K562 (cell line): ENCODE results near the gene VPREB3. TPM values are rescaled to one million over a fixed set of nuclear protein-coding genes. Genes with fewer than 3 reads are reported as not detected.

Experiments
- ARID4B ChIP-seq: sonication (generic); formaldehyde crosslinking; IDR thresholded peaks from 2 replicates; pipeline ENCODE4 v1.8.0; 2022; ENCODE audit warnings: mild to moderate bottlenecking, missing genetic modification reagents
- BRD4 ChIP-seq: fragments of 200-600 bp; sonication (generic); IDR thresholded peaks from 2 replicates; pipeline ENCODE4 v1.6.1; 2017; ENCODE audit warnings: inconsistent platforms
- CBFA2T3 ChIP-seq: fragments of 450-650 bp; IDR thresholded peaks from 2 replicates; pipeline ENCODE4 v1.6.1; 2017
- DACH1 ChIP-seq: fragments of 450-650 bp; IDR thresholded peaks from 2 replicates; pipeline ENCODE4 v1.6.1; 2018; ENCODE audit not compliant: partially characterized antibody
- FOXA1 ChIP-seq: fragments of 450-650 bp; IDR thresholded peaks from 2 replicates; pipeline ENCODE4 v1.6.1; 2016; ENCODE audit warnings: mild to moderate bottlenecking, borderline replicate concordance
- MAFF ChIP-seq: IDR thresholded peaks from 2 replicates; pipeline ENCODE4 v1.6.1; 2012; ENCODE audit warnings: low read length, improper control_type of control experiment
- MAZ ChIP-seq, 2 experiments: fragments of 450-650 bp in 1 of 2; sonication (generic) in 1 of 2; formaldehyde crosslinking; IDR thresholded peaks in 1 of 2; conservative IDR thresholded peaks in 1 of 2; 2 replicates each; pipeline versions ENCODE4 v1.4.0 to v1.5.0; 2020; ENCODE audit warnings: mild to moderate bottlenecking in 1 of 2, missing genetic modification reagents in 1 of 2
- POLR2H ChIP-seq: IDR thresholded peaks from 2 replicates; pipeline ENCODE4 v1.6.1; 2016; ENCODE audit warnings: missing genetic modification characterization, low read depth, mild to moderate bottlenecking, control low read depth, missing compliant biosample characterization, moderate library complexity
- RBM15 ChIP-seq: fragments of 200-400 bp; formaldehyde crosslinking; IDR thresholded peaks from 2 replicates; pipeline ENCODE4 v1.6.1; 2018; ENCODE audit warnings: mild to moderate bottlenecking, low read length, moderate library complexity; ENCODE audit not compliant: insufficient read depth
- ZBTB33 ChIP-seq: sonication (generic); formaldehyde crosslinking; IDR thresholded peaks from 2 replicates; pipeline ENCODE4 v1.8.1; 2023; ENCODE audit warnings: mild to moderate bottlenecking, missing genetic modification reagents
- ZNF583 ChIP-seq: fragments of 250-450 bp; sonication (Bioruptor Pico); IDR thresholded peaks from 2 replicates; pipeline ENCODE4 v1.4.0; 2020
- ZNF668 ChIP-seq: fragments of 250-450 bp; sonication (Bioruptor Pico); IDR thresholded peaks from 2 replicates; pipeline ENCODE4 v1.8.0; 2022; ENCODE audit warnings: mild to moderate bottlenecking, inconsistent platforms
- ZNF766 ChIP-seq: fragments of 200-800 bp; sonication (Bioruptor generic); conservative IDR thresholded peaks from 2 replicates; pipeline ENCODE4 v1.6.1; 2016; ENCODE audit warnings: missing genetic modification characterization, missing compliant biosample characterization
- polyA plus RNA-seq, 8 experiments: library from polyadenylated mRNA; depleted of rRNA in 4 of 8; stranded (reverse) in 5 of 8; unstranded in 3 of 8; fragments of >200 nt; fragmentation: Nextera tagmentation in 2 of 8; fragmentation: Illumina TruSeq in 1 of 8; extraction: Ambion mirVana in 2 of 8; extraction: Trizol in 1 of 8; gene quantifications; 2 replicates each; pipeline versions ENCODE4 v1.2.1 to v1.2.3, GENCODE V29; 2011 to 2014; ENCODE audit warnings: inconsistent platforms in 1 of 8, missing spikeins in 1 of 8
- total RNA-seq, 7 experiments: library from RNA; depleted of rRNA in 6 of 7; stranded (reverse); fragments of >200 nt in 6 of 7; fragmentation: Illumina TruSeq in 2 of 7; extraction: Trizol in 2 of 7; gene quantifications; 2 replicates each; pipeline versions ENCODE4 v1.2.1 to v1.2.3, GENCODE V29; 2011 to 2021; ENCODE audit warnings: low replicate concordance in 1 of 7
- TF ChIP-seq, protein P1 (sequence below): fragments of 450-650 bp; IDR thresholded peaks from 2 replicates; pipeline ENCODE4 v1.6.1; 2018; ENCODE audit warnings: mild to moderate bottlenecking, low read depth; ENCODE audit not compliant: partially characterized antibody
- TF ChIP-seq, protein P2 (sequence below): fragments of 250-450 bp; sonication (Bioruptor Pico); IDR thresholded peaks from 2 replicates; pipeline ENCODE4 v1.4.0; 2020; ENCODE audit warnings: borderline replicate concordance
- TF ChIP-seq, protein P3 (sequence below): sonication (generic); IDR thresholded peaks from 2 replicates; pipeline ENCODE4 v1.6.1; 2016

VPREB3 gene
- total and polyA plus RNA-seq, 9 of the 15 experiments (the other 6 are each of a cell fraction or from before 2014, with no cell fraction given) = 0.14 to 0.71 (median 0.20) TPM; not detected in 6

- TF ChIP-seq, protein P1, sequence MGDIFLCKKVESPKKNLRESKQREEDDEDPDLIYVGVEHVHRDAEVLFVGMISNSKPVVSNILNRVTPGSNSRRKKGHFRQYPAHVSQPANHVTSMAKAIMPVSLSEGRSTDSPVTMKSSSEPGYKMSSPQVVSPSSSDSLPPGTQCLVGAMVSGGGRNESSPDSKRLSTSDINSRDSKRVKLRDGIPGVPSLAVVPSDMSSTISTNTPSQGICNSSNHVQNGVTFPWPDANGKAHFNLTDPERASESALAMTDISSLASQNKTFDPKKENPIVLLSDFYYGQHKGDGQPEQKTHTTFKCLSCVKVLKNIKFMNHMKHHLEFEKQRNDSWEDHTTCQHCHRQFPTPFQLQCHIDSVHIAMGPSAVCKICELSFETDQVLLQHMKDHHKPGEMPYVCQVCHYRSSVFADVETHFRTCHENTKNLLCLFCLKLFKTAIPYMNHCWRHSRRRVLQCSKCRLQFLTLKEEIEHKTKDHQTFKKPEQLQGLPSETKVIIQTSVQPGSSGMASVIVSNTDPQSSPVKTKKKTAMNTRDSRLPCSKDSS = no peak
- TF ChIP-seq, protein P2, sequence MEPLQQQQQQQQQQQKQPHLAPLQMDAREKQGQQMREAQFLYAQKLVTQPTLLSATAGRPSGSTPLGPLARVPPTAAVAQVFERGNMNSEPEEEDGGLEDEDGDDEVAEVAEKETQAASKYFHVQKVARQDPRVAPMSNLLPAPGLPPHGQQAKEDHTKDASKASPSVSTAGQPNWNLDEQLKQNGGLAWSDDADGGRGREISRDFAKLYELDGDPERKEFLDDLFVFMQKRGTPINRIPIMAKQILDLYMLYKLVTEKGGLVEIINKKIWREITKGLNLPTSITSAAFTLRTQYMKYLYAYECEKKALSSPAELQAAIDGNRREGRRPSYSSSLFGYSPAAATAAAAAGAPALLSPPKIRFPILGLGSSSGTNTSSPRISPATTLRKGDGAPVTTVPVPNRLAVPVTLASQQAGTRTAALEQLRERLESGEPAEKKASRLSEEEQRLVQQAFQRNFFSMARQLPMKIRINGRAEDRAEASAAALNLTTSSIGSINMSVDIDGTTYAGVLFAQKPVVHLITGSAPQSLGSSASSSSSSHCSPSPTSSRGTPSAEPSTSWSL = no peak
- TF ChIP-seq DACH1 = no peak
- no peak for TF ChIP-seq ZNF766 (CRISPR knock-in tag)
- no peak for TF ChIP-seq ZNF583
- TF ChIP-seq, protein P3, sequence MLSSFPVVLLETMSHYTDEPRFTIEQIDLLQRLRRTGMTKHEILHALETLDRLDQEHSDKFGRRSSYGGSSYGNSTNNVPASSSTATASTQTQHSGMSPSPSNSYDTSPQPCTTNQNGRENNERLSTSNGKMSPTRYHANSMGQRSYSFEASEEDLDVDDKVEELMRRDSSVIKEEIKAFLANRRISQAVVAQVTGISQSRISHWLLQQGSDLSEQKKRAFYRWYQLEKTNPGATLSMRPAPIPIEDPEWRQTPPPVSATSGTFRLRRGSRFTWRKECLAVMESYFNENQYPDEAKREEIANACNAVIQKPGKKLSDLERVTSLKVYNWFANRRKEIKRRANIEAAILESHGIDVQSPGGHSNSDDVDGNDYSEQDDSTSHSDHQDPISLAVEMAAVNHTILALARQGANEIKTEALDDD = no peak
- TF ChIP-seq CBFA2T3 = no peak
- no peak for TF ChIP-seq POLR2H (tag)
- TF ChIP-seq ZNF668 (CRISPR knock-in tag) = no peak
- peak; percentile 96 to 99 for TF ChIP-seq MAZ (CRISPR knock-in tag; conservative IDR thresholded peaks at IDR 0.05 in 1 of 2, IDR thresholded peaks at IDR 0.05 in 1 of 2)
- no peak for TF ChIP-seq BRD4
- TF ChIP-seq ZBTB33 (CRISPR knock-in tag) = no peak
- peak; percentile 47; the same call in 1 of the 2 replicates for TF ChIP-seq ARID4B (CRISPR knock-in tag)
- TF ChIP-seq RBM15 = no peak
- TF ChIP-seq MAFF = no peak
- no peak for TF ChIP-seq FOXA1
Observed at GRCh38 chr22:23716811-23717801, 37.1 kb downstream of the VPREB3 start (continued).
